ENCODE results near the gene CLPTM1.

DNA sequence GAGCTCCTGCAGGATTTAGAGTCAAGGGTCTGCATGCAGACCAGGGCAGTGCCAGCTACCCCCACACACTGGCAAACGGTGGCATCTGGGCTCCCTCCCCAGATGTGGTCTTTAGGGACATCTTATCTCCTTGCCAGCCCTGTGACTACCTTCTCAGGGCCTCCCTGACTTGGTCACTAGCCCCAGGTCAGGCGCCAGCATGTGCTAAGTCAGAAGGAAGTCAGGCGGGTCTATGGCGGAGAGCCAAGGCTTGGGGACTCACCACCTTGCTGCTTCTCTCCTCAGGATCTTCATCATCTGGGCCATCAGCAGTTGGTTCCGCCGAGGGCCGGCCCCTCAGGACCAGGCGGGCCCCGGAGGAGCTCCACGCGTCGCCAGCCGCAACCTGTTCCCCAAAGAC, 17.6 kb downstream of the CLPTM1 start:
- no peak for TF ChIP-seq SIN3A (IDR thresholded peaks at IDR 0.05; ENCODE audit: low read depth)
- no peak for TF ChIP-seq CTCF (IDR thresholded peaks at IDR 0.05 in 2 of 3, conservative IDR thresholded peaks at IDR 0.05 in 1 of 3; ENCODE audit: borderline replicate concordance in 1 of 3, insufficient read depth in 1 of 3, low read depth in 2 of 3, low read length in 2 of 3)
- no peak for TF ChIP-seq POLR2A (IDR thresholded peaks at IDR 0.05; ENCODE audit: borderline replicate concordance, extremely low read depth, insufficient read depth, insufficient read length)
- TF ChIP-seq TCF7L2 (IDR thresholded peaks at IDR 0.05; ENCODE audit: borderline replicate concordance, extremely low read depth, insufficient read depth, insufficient read length): no peak
- TF ChIP-seq CEBPB (IDR thresholded peaks at IDR 0.05; ENCODE audit: low read depth): no peak
